M059J (cell line): Measurements from ENCODE around the gene HIPK3. TPM values are rescaled to one million over a fixed set of nuclear protein-coding genes. Genes with fewer than 3 reads are reported as not detected.

Experiments used
- DNase-seq: peaks from one replicate; pipeline ENCODE4 v3.0.0-alpha.2; 2012; ENCODE audit warnings: low read depth
- total RNA-seq: library from RNA; depleted of rRNA; stranded (reverse); fragments of >200 nt; shearing (Covaris generic); gene quantifications from 2 replicates; pipeline ENCODE4 v1.2.3, GENCODE V29; 2014

HIPK3 gene
- total RNA-seq, 1 experiment from 2014 or later = 39.8 TPM

DNA sequence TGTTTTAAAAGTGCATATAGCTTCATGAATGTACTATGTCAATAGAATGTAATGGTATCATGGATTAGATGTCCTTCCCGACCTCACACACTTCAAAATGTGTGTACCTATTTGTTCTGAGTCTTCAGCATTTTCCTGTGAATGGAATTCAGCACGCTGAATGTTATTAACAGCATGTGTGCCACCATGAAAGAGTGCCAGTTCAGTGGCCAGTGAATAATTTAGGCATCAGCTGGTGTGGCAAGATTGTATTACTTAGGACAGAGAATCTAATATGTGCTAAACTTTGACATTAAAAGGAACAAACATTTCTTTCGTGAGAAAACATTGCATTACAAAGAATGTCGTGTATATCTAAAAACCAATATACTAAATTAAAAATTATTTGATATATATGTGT is 46.4 kb downstream of the HIPK3 start:
- no peak for DNase-seq

DNA sequence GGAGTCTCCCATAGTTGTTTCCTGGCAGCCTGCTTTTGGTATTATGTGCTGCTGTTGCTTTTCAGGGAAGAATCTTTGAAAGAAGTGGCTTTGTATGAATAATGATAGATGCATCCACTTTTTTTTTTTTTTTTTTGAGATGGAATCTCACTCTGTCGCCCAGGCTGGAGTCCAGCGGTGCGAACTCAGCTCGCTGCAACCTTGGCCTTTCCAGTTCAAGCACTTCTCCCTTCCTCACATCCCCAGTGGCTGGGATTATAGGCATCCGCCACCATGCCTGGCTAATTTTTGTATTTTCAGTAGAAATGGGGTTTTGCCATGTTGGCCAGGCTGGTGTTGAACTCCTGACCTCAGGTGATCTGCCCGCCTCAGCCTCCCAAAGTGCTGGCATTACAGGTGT is 49.6 kb downstream of the HIPK3 start:
- peak; percentile 9 for DNase-seq

DNA sequence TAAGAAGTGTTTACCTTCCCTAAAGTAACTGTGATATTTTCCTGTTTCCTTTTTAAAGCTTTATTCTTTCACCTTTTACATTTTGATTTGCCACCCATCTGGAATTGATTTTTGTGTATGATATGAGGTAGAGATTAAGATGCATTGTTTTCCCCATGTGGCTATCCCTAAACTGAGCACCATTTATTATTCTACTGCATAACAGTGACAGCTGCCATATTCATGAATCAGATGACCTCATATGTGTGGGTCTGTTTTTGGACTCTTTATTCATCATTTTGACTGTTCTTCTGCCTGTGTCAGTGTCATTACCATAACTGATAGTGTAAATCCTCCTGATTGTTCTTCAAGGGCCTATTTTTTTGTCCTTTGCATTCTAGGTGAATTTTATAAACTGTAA is 50.8 kb downstream of the HIPK3 start:
- peak; percentile 21 for DNase-seq

DNA sequence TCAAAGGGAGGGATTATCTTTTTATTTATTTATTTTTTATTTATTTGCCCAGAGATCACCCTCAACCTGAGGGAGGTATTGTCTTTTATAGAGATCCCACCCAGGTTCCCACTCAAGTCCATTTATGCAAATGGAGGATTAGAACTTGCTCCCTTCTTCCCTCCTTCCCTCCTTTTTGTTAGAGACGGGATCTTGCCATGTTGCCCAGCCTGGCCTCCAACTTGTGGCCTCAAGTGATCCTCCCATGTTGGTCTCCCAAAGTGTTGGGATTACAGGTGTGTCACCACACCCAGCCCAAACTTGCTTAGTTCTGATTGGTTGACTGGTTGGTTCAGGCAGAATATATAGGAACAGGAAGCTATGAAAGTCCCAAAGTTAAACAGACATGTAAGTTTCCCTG is 51.9 kb downstream of the HIPK3 start:
- DNase-seq = no peak

DNA sequence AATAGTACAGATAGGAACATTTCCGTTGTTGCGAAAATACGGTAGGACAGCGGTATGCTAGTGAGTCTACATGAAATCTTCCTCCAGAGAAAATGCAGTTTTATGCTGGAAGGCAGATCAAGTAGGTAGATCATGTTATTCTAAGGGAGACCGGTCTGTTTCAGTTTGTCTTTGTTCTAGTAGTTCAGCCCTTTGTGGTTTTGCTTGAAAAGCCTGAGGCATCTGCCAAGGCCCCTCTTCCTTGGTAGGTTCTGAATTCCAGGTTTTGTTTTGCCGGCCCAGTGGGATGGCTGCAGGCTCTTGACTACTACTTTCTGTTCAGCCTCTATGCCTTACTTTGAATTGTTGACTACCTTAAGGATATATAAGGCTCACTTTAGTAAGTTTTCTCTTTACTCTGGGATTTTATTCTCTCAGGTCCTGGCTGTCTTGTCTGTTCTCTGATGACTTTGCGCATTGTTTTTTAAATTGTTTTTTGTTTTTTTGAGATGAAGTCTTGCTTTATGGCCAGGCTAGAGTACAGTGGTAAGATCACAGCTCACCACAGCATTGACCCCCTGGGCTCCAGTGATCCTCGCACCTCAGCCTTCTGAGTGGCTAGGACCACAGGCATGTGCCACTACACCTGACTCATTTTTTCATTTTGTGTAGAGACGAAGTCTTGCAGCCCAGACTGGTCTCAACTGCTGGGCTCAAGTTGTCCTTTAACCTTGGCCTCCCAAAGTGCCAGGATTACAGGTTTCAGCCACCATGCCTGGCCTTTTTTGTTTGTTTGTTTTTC is 53.7 kb downstream of the HIPK3 start:
- peak; percentile 87 for DNase-seq

DNA sequence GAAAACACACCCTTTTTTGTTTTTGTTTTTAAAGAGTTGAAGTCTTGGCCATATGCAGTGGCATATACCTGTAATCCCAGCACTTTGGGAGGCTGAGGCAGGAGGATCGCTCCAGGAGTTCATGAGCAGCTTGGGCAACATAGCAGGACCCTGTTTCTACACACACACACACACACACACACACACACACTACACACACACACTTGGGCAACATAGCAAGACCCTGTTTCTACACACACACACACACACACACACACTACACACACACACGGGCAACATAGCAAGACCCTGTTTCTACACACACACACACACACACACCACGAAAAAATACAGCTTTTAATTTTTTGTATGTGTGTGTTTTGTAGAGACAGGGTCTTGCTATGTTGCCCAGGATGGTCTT is 54.5 kb downstream of the HIPK3 start:
- DNase-seq = no peak

DNA sequence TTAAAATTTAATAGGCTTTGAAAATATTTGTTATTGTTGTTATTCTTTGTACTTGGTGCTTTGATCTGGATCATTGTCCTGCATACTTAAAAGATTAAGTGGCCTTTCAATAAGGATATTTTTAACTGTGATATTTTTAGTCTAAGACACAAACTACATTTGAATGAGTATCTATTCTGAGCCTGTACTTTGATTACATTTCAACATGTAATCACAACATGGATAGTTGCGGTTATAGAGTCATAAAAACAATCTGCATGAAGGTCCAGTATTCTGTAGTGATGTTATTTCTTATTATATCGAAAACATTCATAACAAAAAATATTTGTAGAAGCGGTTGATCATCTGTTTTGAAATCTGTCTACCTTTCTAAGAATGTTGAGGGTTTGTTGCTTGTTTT is 58.6 kb downstream of the HIPK3 start:
- DNase-seq = no peak

DNA sequence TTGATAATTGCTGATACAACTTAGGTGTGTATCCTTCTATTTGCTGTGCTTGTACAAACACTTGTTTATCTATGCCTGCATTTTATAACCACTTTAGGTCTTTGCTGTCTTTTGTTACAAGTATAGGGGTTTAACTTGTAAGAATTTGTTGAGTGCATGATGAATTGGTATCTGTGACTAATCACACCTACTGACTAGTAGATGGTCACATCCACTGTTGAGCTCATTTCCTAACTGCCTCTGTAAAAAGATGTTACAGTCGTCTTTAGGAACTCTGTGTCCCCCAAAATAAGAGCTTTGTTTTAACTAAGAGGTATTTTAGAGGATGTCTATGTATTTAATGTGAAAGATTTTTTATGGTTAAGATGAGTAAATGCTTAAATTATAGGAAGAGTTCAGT is 60.5 kb downstream of the HIPK3 start:
- DNase-seq = peak; percentile 44

DNA sequence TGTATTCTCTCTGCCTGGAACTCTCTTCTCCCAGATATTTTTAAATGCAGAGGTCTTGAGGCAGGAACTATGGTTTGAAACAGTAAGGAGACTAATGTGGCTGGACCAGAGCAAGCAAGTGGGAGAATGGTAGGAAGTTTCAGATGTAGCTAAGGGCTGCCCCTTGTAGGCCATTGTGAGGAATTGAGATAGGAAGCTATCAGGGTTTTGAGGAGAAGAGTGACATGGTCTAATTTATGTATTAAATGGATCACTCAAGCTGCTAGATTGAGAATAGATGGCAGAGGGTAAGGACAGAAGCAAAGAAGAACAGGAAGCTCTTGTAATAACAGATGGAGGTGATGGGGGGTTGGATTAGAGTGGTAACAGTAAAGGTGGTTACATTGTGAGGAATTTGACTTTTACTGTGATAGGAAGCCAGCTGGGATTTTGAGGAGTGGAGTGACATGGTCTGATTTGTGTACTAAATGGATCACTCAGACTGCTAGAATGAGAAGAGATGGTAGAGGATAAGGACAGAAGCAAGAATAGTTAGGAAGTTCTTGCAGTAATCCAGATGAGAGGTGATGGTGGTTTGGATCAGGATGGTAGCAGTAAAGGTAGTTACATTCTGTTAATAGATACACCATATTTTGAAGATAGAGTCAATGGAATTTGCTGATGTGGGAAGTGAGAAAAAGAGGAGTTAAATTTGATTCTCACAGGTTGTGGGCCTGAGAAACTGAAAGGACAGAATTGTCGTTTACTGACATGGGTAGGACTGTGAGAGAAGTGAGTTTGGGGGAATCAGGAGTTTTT is 63.0 kb downstream of the HIPK3 start:
- no peak for DNase-seq

DNA sequence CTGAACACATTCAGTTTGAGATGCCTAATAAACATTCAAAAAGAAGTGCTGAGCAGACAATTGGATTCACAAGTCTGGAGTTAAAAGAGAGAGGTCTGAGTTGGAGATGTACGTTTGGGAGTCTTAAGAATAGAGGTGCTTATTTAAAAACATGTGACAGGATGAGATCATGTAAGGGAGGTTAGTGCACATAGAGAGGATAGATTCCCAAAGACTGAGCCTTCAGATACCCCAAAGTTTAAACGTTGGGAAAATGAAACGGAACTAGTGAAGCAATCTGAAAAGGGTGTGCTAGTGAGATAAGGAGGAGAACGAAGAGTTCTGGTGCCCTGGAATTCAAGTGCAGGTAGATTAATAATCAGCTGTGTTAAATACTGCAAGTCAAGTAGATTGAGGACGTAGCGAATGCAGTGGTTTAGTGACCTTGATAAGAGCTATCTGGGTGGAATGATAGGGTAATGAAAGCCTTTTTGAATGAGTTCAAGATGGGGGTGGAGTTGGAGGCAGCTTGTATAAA is 63.7 kb downstream of the HIPK3 start:
- DNase-seq = no peak

DNA sequence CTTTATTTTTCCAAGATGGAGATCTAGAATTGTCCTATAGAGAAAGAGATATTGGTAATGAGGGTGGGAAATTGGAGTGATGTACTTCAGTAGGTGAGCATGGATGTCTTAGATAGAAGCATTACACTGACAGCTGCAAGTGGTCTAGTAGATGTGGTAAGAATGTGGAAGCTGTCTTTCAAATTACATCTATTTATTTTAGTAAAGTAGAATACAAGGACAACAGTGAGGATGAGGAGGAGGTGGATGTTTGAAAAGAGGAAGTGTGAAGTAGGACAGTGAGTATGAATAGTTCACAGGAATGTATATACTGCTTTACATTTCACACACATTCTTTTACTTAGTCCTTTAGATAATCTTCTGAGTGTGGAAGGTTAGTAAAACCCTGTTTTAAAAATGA is 64.2 kb downstream of the HIPK3 start:
- no peak for DNase-seq

DNA sequence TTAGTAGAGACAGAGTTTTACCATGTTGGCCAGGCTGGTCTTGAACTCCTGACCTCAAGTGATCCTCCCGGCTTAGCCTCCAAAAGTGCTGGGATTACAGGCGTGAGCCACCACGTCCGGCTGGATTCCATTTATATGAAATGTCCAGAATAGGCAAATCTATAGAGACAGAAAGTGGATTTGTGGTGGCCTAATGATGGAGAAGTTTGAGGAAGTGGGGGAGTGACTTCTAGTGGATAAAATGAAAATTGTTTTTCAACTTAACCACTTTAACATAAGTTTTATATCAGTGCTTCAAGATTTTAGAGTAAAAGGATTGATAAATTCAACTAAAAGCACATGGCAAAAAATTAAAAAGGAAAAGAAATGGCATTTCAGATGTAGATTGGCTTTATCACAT is 66.2 kb downstream of the HIPK3 start:
- DNase-seq = no peak

DNA sequence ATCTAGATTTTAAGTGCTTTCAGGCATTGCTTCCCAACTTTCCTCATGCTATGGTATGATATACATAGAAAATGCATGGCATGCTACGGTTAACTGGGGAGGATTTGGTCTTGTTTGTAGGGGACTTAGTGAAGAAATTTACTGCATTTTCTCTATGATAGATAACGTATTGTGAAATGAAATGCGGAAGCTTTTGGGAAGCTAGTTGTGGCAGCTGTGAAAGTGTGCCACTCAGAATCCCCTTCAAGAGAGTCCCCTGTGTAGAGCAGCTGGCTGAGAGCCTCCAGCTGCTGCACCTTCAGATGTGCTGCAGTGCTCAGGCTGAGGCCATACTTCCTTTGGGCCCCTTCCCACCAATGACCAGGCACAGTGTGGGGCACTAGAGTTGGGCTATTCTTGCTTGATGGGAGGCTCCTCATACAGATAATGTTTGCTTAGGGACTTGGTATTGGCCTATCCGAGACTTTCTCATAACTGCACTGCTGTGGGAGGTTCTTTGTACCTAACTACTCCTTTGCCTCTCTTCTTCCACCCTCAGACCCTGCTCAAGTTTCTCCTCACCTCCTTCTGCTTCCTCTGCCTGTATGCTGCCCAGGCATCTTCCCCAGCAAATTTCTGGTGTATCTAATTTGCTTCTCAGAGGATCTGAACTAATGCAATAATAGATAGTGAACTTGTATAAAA is 67.3 kb downstream of the HIPK3 start:
- DNase-seq = no peak

DNA sequence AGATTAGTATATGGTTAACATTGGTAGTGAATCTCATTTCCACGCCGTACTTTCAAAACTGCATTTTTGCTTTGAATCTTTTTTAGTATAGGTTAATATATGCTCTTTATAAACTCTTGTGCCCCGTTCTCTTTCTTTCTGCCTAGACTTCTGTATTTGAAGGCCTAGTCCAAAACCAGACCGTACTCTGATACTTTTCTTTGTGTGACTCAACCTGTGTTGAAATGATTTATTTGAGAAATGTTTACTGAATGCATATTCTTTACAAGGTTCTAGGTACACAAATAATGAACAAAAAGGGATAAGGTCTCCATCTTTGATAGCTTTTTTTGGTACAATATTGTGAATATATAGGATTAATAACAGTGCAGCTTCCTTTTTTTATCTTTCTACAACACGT is 68.3 kb downstream of the HIPK3 start:
- DNase-seq = no peak

DNA sequence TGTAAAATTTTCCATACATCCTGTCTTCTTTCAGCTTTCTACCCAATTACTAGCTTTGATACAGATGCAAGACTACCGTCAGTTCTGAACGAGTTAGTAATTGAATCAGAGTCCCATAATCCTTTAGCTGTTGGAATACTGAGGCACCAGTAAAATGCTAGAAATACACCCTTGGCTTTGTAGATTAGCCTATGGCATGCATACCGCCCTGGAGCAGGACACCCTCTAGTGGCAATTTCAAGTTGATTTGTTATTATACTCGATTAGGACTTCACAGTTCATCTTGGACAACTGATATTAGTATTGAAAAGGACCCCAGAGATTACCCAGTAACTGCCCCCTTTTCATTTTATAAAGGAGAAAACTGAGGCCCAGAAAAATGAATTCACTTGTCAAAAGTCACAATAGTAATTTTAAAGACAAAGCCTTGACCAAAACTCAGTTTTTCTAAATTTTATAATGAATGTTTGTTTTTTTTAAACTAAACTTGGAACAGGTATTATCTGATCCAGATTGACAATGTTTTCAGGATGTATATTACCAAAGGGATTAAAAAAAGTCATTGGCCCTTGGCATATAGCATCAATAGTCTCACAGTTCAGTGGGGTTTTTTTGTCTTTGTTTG is 72.6 kb downstream of the HIPK3 start:
- peak; percentile 64 for DNase-seq

DNA sequence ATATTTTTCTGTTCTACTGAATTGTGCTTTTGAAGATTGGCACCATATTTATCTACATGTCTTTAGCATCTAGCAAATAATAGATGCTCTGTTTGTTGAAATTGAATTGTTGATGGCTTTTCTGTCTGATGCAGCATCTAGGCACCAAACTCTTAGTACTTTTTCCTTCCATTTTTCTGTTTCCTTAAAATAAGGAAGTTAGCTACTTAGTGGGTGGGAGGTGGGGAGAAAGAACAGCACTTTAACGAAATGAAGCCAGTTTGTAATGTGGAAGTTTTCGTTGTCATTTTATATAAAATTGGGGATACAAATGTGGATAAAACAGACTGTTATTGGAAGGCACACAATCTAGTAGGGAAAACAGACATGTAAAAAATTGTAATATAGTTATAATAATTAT is 76.6 kb downstream of the HIPK3 start:
- no peak for DNase-seq

DNA sequence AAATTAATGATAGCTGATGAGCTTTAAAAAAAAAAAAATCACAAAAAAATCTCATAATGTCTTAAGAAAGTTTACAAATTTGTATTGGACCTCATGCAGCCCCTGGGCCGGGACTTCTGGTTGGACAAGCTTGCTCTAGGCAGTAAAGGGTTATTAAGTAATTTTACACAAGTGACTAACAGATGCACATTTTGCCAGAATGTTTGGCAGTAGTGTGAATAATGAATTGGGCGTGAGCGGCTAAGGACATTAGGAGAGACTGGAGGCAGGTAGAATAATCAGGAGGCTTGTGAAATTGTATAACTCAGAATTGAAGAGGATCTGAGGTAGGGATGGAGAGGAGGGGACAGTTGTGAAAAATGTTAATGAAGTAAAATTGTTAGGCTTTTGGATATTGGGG is 77.4 kb downstream of the HIPK3 start:
- no peak for DNase-seq

DNA sequence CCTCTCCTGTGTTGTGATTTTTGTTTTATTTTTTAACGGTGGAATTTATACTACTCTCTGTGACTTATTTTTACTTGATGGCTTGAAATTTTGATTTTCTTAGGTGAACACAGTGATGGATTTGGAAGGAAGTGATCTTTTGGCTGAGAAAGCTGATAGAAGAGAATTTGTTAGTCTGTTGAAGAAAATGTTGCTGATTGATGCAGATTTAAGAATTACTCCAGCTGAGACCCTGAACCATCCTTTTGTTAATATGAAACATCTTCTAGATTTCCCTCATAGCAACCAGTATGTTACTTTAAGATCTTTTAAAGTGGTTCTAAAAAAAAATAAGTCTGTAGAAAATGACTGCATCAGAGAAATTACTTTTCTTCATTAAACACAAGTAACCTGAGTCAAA is 82.1 kb downstream of the HIPK3 start:
- DNase-seq = no peak

DNA sequence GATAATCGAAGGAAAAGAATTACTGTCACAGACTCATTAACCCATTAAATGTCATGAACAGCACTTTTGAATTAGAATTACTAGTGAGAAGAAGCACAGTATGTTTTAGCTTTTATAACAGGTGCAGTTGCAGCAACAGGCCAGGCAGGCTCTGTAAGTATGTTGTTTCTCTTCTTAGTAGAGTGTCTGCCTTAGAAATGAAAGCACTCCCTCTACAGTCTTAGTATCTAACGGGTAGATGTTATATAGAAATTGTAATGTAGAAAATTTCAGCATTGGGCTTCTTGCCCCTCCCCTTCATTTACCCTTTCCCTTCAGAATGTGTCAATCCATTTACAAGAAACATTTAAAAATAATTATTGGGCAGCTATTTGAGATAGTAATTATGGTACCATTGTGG is 87.4 kb downstream of the HIPK3 start:
- DNase-seq = peak; percentile 13

DNA sequence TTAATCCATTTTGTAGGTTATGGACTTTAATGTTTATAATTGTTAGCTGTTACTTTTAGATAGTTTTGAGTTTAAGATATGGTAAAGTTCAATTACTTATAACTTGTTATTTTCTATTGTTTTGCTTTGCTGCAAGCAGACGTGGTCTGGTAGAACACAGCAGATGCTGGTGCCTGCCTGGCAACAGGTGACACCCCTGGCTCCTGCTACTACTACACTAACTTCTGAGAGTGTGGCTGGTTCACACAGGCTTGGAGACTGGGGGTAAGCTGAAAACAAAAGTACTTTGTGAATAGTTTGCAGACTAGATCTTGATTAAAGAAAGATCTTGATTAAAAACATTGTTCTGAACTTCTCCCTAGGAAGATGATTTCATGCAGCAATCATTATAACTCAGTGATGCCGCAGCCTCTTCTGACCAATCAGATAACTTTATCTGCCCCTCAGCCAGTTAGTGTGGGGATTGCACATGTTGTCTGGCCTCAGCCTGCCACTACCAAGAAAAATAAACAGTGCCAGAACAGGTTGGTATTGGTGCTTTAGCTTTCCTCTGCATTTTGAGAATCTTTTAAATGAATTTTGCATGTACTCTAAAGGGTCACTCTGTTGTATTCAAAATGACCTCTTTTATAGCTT is 90.4 kb downstream of the HIPK3 start:
- no peak for DNase-seq

DNA sequence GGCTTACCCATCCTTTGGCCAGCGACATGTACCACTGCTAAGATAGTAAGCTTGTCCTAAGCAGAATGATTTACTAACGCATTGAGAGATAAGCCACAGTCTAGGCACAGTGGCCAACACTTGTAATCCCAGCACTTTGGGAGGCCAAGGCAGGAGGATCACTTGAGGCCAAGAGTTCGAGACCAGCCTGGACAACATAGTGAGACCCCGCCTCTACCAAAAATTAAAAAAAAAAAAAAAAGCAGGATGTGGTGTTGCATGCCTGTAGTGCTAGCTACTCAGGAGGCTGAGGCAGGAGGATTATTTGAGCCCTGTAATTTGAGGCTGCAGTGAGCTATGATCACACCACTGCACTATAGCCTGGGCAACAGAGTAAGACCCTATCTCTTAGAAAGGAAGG is 93.1 kb downstream of the HIPK3 start:
- no peak for DNase-seq
